Neutrophil (primary cell): Measurements from ENCODE around the gene ATP11A.

ENCODE experiments used
- H3K27ac ChIP-seq: fragments of 200-600 bp; sonication (generic); 2 replicates; pipeline ENCODE4 v1.5.1; 2016; ENCODE audit warnings: mild to moderate bottlenecking, moderate library complexity
- H3K27me3 ChIP-seq: fragments of 200-600 bp; sonication (generic); 2 replicates; pipeline ENCODE4 v1.6.0; 2016; ENCODE audit warnings: mild to moderate bottlenecking
- H3K36me3 ChIP-seq: fragments of 200-600 bp; sonication (generic); 2 replicates; pipeline ENCODE4 v1.5.1; 2017
- H3K4me1 ChIP-seq, 2 experiments: fragments of 200-600 bp in 1 of 2; sonication (generic) in 1 of 2; 1 replicate in 1 of 2; 2 replicates in 1 of 2; pipeline versions ENCODE4 v1.5.1 to v1.6.1; 2013 to 2016; ENCODE audit warnings: low read depth in 1 of 2, low read length in 1 of 2, mild to moderate bottlenecking in 1 of 2, moderate library complexity in 1 of 2; ENCODE audit not compliant: control insufficient read depth in 1 of 2, insufficient read depth in 1 of 2
- H3K4me3 ChIP-seq, 2 experiments: fragments of 200-600 bp in 1 of 2; sonication (generic) in 1 of 2; 1 replicate in 1 of 2; 2 replicates in 1 of 2; pipeline ENCODE4 v1.5.1; 2013 to 2016; ENCODE audit warnings: low read depth in 1 of 2, low read length in 1 of 2, mild to moderate bottlenecking in 1 of 2, moderate library complexity in 1 of 2
- H3K9me3 ChIP-seq: fragments of 200-600 bp; sonication (generic); 2 replicates; pipeline ENCODE4 v1.5.1; 2016
- CTCF ChIP-seq: fragments of 200-600 bp; sonication (generic); IDR thresholded peaks from 2 replicates; pipeline ENCODE4 v1.5.1; 2016; ENCODE audit warnings: antibody characterized with exemption

Gene ATP11A

DNA sequence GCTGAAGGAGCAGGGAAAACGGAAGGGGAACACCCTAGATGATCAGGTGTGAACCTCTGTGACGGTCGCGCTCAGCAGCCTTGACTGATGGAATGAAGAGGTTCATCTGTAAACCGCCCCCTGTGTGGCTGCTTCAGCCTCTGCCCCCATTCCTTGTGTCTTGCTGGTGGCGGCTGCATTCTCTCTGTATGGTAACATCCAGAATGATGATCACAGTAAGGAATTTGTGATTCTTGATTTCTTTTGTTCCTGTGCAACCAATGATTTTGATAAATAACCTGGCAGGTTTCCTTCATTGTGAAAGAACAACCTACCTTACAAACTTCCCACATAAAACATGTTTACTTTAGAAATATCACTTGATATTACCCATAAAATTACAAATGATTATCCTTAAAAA lies 160.4 kb downstream of the ATP11A start:
- no peaks in the 10 kb centered on the region for H3K4me1 ChIP-seq
- TF ChIP-seq CTCF = no peak
- H3K4me3 ChIP-seq = no peak overlapping the region
- peaks cover 86% of the 10 kb centered on the region for H3K36me3 ChIP-seq
- H3K27me3 ChIP-seq = no peaks in the 10 kb centered on the region
- no peak overlapping the region for H3K27ac ChIP-seq
- no peaks in the 10 kb centered on the region for H3K9me3 ChIP-seq

- TF ChIP-seq CTCF = no peak
- no peaks in the 10 kb centered on the region for H3K4me1 ChIP-seq
- no peaks in the 10 kb centered on the region for H3K9me3 ChIP-seq
- peaks cover 87% of the 10 kb centered on the region for H3K36me3 ChIP-seq
- H3K27me3 ChIP-seq = no peaks in the 10 kb centered on the region
- H3K27ac ChIP-seq = no peak overlapping the region
- no peak overlapping the region for H3K4me3 ChIP-seq
Measured at GRCh38 chr13:112851107-112852038, 161.5 kb downstream of the ATP11A start.

GRCh38 chr13:112852392-112852791 lies 162.6 kb downstream of the ATP11A start:
- no peak overlapping the region for H3K27ac ChIP-seq
- no peaks in the 10 kb centered on the region for H3K27me3 ChIP-seq
- TF ChIP-seq CTCF = no peak
- no peak overlapping the region for H3K4me3 ChIP-seq
- no peaks in the 10 kb centered on the region for H3K9me3 ChIP-seq
- peaks cover 87% of the 10 kb centered on the region for H3K36me3 ChIP-seq
- no peaks in the 10 kb centered on the region for H3K4me1 ChIP-seq

- H3K4me3 ChIP-seq = no peak overlapping the region
- no peak for TF ChIP-seq CTCF
Measured at GRCh38 chr13:112852808-112853207, 163.0 kb downstream of the ATP11A start.

DNA sequence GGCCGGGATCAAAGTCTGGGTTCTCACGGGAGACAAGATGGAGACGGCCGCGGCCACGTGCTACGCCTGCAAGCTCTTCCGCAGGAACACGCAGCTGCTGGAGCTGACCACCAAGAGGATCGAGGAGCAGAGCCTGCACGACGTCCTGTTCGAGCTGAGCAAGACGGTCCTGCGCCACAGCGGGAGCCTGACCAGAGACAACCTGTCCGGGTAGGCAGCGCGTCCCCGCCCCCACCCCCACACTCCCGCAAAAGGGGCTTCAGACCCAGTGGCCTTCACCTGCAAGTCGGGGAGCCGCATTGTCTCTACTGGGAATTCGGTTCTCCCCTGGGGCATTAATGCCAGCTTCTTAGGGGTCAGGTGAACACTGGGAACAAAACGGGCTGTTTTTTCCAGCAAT lies 164.5 kb downstream of the ATP11A start:
- Histone ChIP-seq H3K27me3 (no peaks in the 10 kb centered on the region), H3K4me3 (no peak overlapping the region), H3K9me3 (no peaks in the 10 kb centered on the region), H3K4me1 (no peaks in the 10 kb centered on the region), H3K36me3 (peaks cover 100% of the 10 kb centered on the region), H3K27ac (no peak overlapping the region)
- TF ChIP-seq CTCF = no peak

More at GRCh38 chr13:112852808-112853207, 163.0 kb downstream of the ATP11A start:
- Histone ChIP-seq H3K27me3 (no peaks in the 10 kb centered on the region), H3K27ac (no peak overlapping the region), H3K36me3 (peaks cover 87% of the 10 kb centered on the region), H3K9me3 (no peaks in the 10 kb centered on the region), H3K4me1 (no peaks in the 10 kb centered on the region)
